Testis (tissue), 2 donors: ENCODE data around the gene RPLP2.

Experiments used
- CTCF ChIP-seq, 3 experiments: fragments of 450-650 bp in 2 of 3; fragments of 200-600 bp in 1 of 3; sonication (generic) in 1 of 3; IDR thresholded peaks; one replicate each; pipeline ENCODE4 v1.5.1; 2016 to 2019; ENCODE audit warnings: antibody characterized with exemption in 3 of 3, mild to moderate bottlenecking in 2 of 3, moderate library complexity in 1 of 3
- POLR2A ChIP-seq: fragments of 450-650 bp; IDR thresholded peaks from one replicate; pipeline ENCODE4 v1.6.1; 2017; ENCODE audit warnings: antibody characterized with exemption, mild to moderate bottlenecking, moderate library complexity

- TF ChIP-seq CTCF (IDR thresholded peaks at IDR 0.05): no peak
- no peak for TF ChIP-seq POLR2A
Observed at GRCh38 chr11:862081-862661, 52.4 kb downstream of the RPLP2 start.
